HepG2 (cell line): ENCODE results near the gene ZFAND2B. TPM values are rescaled to one million over a fixed set of nuclear protein-coding genes. Genes with fewer than 3 reads are reported as not detected.

Experiments
- BCLAF1 ChIP-seq: fragments of 450-650 bp; IDR thresholded peaks from 2 replicates; pipeline ENCODE4 v1.6.1; 2017; ENCODE audit warnings: mild to moderate bottlenecking
- GLMP ChIP-seq: sonication (generic); formaldehyde crosslinking; IDR thresholded peaks from 2 replicates; pipeline ENCODE4 v1.9.0; 2021; ENCODE audit warnings: missing genetic modification reagents, mild to moderate bottlenecking, borderline replicate concordance
- HNRNPL ChIP-seq: fragments of 200-400 bp; formaldehyde crosslinking; IDR thresholded peaks from 2 replicates; pipeline ENCODE4 v1.6.1; 2017; ENCODE audit warnings: mild to moderate bottlenecking, low read depth, low read length
- NFIB ChIP-seq: sonication (generic); formaldehyde crosslinking; IDR thresholded peaks from 2 replicates; pipeline ENCODE4 v1.9.0; 2021; ENCODE audit warnings: missing genetic modification reagents, mild to moderate bottlenecking, borderline replicate concordance
- NR1H2 ChIP-seq: sonication (generic); formaldehyde crosslinking; IDR thresholded peaks from 2 replicates; pipeline ENCODE4 v1.8.1; 2022; ENCODE audit warnings: low read depth, missing genetic modification reagents, borderline replicate concordance
- RFXAP ChIP-seq: sonication (generic); formaldehyde crosslinking; IDR thresholded peaks from 2 replicates; pipeline ENCODE4 v1.4.0; 2020; ENCODE audit warnings: missing genetic modification reagents, borderline replicate concordance
- TBX3 ChIP-seq: fragments of 450-650 bp; IDR thresholded peaks from 2 replicates; pipeline ENCODE4 v1.6.1; 2017; ENCODE audit warnings: antibody characterized with exemption, mild to moderate bottlenecking, inconsistent platforms, borderline replicate concordance
- THAP8 ChIP-seq: sonication (generic); formaldehyde crosslinking; IDR thresholded peaks from 2 replicates; pipeline ENCODE4 v1.5.1; 2020; ENCODE audit warnings: missing genetic modification reagents, mild to moderate bottlenecking, borderline replicate concordance
- ZNF333 ChIP-seq: sonication (generic); formaldehyde crosslinking; IDR thresholded peaks from 2 replicates; pipeline ENCODE4 v1.4.0; 2020; ENCODE audit warnings: mild to moderate bottlenecking, missing genetic modification reagents, borderline replicate concordance
- ZNF597 ChIP-seq: sonication (generic); formaldehyde crosslinking; IDR thresholded peaks from 2 replicates; pipeline ENCODE4 v1.5.0; 2020; ENCODE audit warnings: missing genetic modification reagents
- ZNF614 ChIP-seq: IDR thresholded peaks from 2 replicates; pipeline ENCODE4 v1.6.1; 2018; ENCODE audit warnings: missing biosample characterization, missing genetic modification reagents, inconsistent platforms, borderline replicate concordance
- ZNF83 ChIP-seq: sonication (generic); formaldehyde crosslinking; IDR thresholded peaks from 2 replicates; pipeline ENCODE4 v1.4.0; 2020; ENCODE audit warnings: missing genetic modification reagents, mild to moderate bottlenecking, borderline replicate concordance
- ZNF841 ChIP-seq: sonication (generic); formaldehyde crosslinking; IDR thresholded peaks from 2 replicates; pipeline ENCODE4 v1.8.1; 2023; ENCODE audit warnings: missing genetic modification reagents, borderline replicate concordance
- polyA plus RNA-seq, 8 experiments: library from polyadenylated mRNA; depleted of rRNA in 3 of 8; stranded (reverse) in 7 of 8; unstranded in 1 of 8; fragments of >200 nt; fragmentation: Illumina TruSeq in 4 of 8; extraction: Trizol in 4 of 8; gene quantifications; 2 replicates each; pipeline versions ENCODE4 v1.2.1 to v1.2.3, GENCODE V29; 2011 to 2016; ENCODE audit warnings: low read depth in 4 of 8, missing spikeins in 1 of 8, mixed read lengths in 1 of 8; ENCODE audit not compliant: insufficient read depth in 1 of 8
- total RNA-seq, 5 experiments: library from RNA; depleted of rRNA; stranded (reverse); fragments of >200 nt; fragmentation: Illumina TruSeq; extraction: Trizol; gene quantifications; 2 replicates each; pipeline ENCODE4 v1.2.3, GENCODE V29; 2016; ENCODE audit warnings: low read depth in 1 of 5
- TF ChIP-seq, protein P1 (sequence below): IDR thresholded peaks from 2 replicates; pipeline ENCODE4 v1.6.1; 2016; ENCODE audit warnings: control low read depth
- TF ChIP-seq, protein P2 (sequence below): sonication (generic); formaldehyde crosslinking; IDR thresholded peaks from 2 replicates; pipeline ENCODE4 v1.4.0; 2020; ENCODE audit warnings: missing genetic modification reagents
- TF ChIP-seq, protein P3 (sequence below): sonication (generic); formaldehyde crosslinking; conservative IDR thresholded peaks from 2 replicates; pipeline ENCODE4 v1.5.0; 2020; ENCODE audit warnings: missing genetic modification reagents

ZFAND2B gene
- total and polyA plus RNA-seq, 2 of the 13 experiments (the other 11 are each of a cell fraction or from before 2014, with no cell fraction given), result 53.3 to 115 TPM

DNA sequence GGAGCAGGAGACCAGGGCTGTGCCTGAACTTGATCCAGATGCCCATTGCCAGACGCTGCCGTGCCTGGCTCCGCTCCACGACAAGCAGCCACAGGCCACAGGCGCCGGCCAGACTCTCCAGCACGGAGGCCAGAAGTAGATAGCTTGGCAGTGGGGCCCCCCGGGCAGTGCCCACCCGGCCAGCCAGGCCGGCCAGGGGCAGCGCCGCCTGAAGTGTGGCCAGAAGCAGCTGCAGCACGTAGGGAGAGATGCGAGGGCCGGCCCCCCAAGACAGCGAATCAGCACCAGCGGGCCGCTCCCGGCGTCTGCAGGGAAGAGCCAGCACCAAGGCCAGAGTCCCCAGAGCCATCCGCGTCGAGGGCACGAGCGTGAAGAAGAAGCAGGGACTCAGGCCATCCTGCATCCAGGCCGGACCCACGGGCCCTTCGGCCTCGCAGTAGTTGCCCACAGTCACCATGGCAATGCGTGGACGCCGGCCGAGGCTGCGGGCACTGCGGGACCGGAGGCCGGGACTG is 11.7 kb downstream of the ZFAND2B start (continued):
- TF ChIP-seq, protein P1, sequence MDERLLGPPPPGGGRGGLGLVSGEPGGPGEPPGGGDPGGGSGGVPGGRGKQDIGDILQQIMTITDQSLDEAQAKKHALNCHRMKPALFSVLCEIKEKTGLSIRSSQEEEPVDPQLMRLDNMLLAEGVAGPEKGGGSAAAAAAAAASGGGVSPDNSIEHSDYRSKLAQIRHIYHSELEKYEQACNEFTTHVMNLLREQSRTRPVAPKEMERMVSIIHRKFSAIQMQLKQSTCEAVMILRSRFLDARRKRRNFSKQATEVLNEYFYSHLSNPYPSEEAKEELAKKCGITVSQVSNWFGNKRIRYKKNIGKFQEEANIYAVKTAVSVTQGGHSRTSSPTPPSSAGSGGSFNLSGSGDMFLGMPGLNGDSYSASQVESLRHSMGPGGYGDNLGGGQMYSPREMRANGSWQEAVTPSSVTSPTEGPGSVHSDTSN (CRISPR knock-in tag), result no peak
- TF ChIP-seq ZNF333 (CRISPR knock-in tag), result no peak; the same call in 1 of the 2 replicates
- TF ChIP-seq ZNF597 (CRISPR knock-in tag), result no peak
- peak; percentile 96 for TF ChIP-seq NR1H2
- TF ChIP-seq ZNF614 (CRISPR knock-in tag), result no peak; the same call in 1 of the 2 replicates
- TF ChIP-seq BCLAF1, result no peak
- no peak for TF ChIP-seq RFXAP (CRISPR knock-in tag)
- no peak for TF ChIP-seq THAP8 (CRISPR knock-in tag)
- TF ChIP-seq, protein P2, sequence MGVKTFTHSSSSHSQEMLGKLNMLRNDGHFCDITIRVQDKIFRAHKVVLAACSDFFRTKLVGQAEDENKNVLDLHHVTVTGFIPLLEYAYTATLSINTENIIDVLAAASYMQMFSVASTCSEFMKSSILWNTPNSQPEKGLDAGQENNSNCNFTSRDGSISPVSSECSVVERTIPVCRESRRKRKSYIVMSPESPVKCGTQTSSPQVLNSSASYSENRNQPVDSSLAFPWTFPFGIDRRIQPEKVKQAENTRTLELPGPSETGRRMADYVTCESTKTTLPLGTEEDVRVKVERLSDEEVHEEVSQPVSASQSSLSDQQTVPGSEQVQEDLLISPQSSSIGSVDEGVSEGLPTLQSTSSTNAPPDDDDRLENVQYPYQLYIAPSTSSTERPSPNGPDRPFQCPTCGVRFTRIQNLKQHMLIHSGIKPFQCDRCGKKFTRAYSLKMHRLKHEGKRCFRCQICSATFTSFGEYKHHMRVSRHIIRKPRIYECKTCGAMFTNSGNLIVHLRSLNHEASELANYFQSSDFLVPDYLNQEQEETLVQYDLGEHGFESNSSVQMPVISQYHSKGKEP (CRISPR knock-in tag), result no peak
- TF ChIP-seq NFIB, result peak; percentile 97
- TF ChIP-seq, protein P3, sequence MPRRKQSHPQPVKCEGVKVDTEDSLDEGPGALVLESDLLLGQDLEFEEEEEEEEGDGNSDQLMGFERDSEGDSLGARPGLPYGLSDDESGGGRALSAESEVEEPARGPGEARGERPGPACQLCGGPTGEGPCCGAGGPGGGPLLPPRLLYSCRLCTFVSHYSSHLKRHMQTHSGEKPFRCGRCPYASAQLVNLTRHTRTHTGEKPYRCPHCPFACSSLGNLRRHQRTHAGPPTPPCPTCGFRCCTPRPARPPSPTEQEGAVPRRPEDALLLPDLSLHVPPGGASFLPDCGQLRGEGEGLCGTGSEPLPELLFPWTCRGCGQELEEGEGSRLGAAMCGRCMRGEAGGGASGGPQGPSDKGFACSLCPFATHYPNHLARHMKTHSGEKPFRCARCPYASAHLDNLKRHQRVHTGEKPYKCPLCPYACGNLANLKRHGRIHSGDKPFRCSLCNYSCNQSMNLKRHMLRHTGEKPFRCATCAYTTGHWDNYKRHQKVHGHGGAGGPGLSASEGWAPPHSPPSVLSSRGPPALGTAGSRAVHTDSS (CRISPR knock-in tag), result no peak
- no peak for TF ChIP-seq TBX3
- TF ChIP-seq GLMP (CRISPR knock-in tag), result 0 out of 2 replicates have a peak, but pooled peaks have one; percentile 33
- peak; percentile 85 for TF ChIP-seq HNRNPL
- no peak for TF ChIP-seq ZNF83 (CRISPR knock-in tag)
- peak; percentile 66; the same call in 1 of the 2 replicates for TF ChIP-seq ZNF841 (CRISPR knock-in tag)
